SU-DHL-6 (cell line): ENCODE results near the gene NEK10.

Experiments used
- H2AFZ ChIP-seq: fragments of 200-600 bp; sonication (generic); 2 replicates; pipeline ENCODE4 v1.6.1; 2014; ENCODE audit warnings: low read depth, mild to moderate bottlenecking, moderate library complexity, mixed read lengths, antibody characterized with exemption, low read length; ENCODE audit not compliant: severe bottlenecking
- H3F3A ChIP-seq: fragments of 200-600 bp; shearing (Covaris generic); 2 replicates; pipeline ENCODE4 v1.6.0; 2016; ENCODE audit warnings: antibody characterized with exemption, mild to moderate bottlenecking; ENCODE audit not compliant: insufficient read depth
- H3K27ac ChIP-seq: fragments of 200-600 bp; sonication (generic); 2 replicates; pipeline ENCODE4 v1.5.1; 2016; ENCODE audit warnings: low read depth, mild to moderate bottlenecking, low read length, moderate library complexity, mixed read lengths
- H3K27me3 ChIP-seq: fragments of 200-600 bp; sonication (generic), shearing (Covaris generic); 2 replicates; pipeline ENCODE4 v1.6.0; 2014; ENCODE audit warnings: mild to moderate bottlenecking, low read length
- H3K36me3 ChIP-seq: fragments of 200-600 bp; sonication (generic); 2 replicates; pipeline ENCODE4 v1.6.1; 2014; ENCODE audit warnings: mild to moderate bottlenecking, low read length, mixed read lengths
- H3K4me2 ChIP-seq: fragments of 300-600, 200-600 bp; shearing (Covaris generic), sonication (generic); 2 replicates; pipeline ENCODE4 v1.6.0; 2014; ENCODE audit warnings: low read length, low read depth, mild to moderate bottlenecking; ENCODE audit not compliant: poor library complexity, severe bottlenecking
- H3K4me3 ChIP-seq: fragments of 200-600 bp; sonication (generic); 2 replicates; pipeline ENCODE4 v1.5.1; 2014; ENCODE audit warnings: antibody characterized with exemption, low read length, mild to moderate bottlenecking, mixed read lengths; ENCODE audit not compliant: insufficient read depth, poor library complexity, severe bottlenecking
- H3K79me2 ChIP-seq: fragments of 200-600 bp; sonication (generic); 2 replicates; pipeline ENCODE4 v1.6.1; 2014; ENCODE audit warnings: mild to moderate bottlenecking, low read length, moderate library complexity; ENCODE audit not compliant: insufficient read depth
- H3K9ac ChIP-seq: fragments of 200-600 bp; sonication (generic); 2 replicates; pipeline ENCODE4 v1.7.0; 2014; ENCODE audit warnings: mild to moderate bottlenecking, low read length
- H3K9me2 ChIP-seq: fragments of 200-600 bp; sonication (generic); replicated peaks from 2 replicates; pipeline ENCODE4 v1.6.1; 2014; ENCODE audit warnings: low read length; ENCODE audit not compliant: insufficient read depth
- H3K9me3 ChIP-seq: fragments of 200-600 bp; sonication (generic); 2 replicates; pipeline ENCODE4 v1.6.1; 2014; ENCODE audit warnings: low read length, mixed read lengths; ENCODE audit not compliant: insufficient read depth
- H4K20me1 ChIP-seq: fragments of 200-600 bp; sonication (generic); 2 replicates; pipeline ENCODE4 v1.6.1; 2014; ENCODE audit warnings: low read depth, mild to moderate bottlenecking, antibody characterized with exemption, low read length, moderate library complexity, mixed read lengths
- CTCF ChIP-seq: fragments of 200-600 bp; sonication (generic); IDR thresholded peaks from one replicate; pipeline ENCODE4 v1.5.1; 2017; ENCODE audit warnings: antibody characterized with exemption, mild to moderate bottlenecking, low read length, moderate library complexity; ENCODE audit not compliant: insufficient read depth, poor library complexity, severe bottlenecking
- EZH2phosphoT487 ChIP-seq: fragments of 200-600 bp; sonication (generic), shearing (Covaris generic); conservative IDR thresholded peaks from 2 replicates; pipeline ENCODE4 v1.6.1; 2018; ENCODE audit warnings: mild to moderate bottlenecking, antibody characterized with exemption, low read length, moderate library complexity, mixed read lengths

Gene NEK10

GRCh38 chr3:27194861-27195483 is 174.2 kb downstream of the NEK10 start:
- H3K4me2 ChIP-seq = no peak overlapping the region
- H3K36me3 ChIP-seq = no peaks in the 10 kb centered on the region
- TF ChIP-seq CTCF (no peak), EZH2phosphoT487 (no peak)
- no peaks in the 10 kb centered on the region for H3K79me2 ChIP-seq
- no peaks in the 10 kb centered on the region for H4K20me1 ChIP-seq
- no peaks in the 10 kb centered on the region for H3F3A ChIP-seq
- no peaks in the 10 kb centered on the region for H3K27me3 ChIP-seq
- H2AFZ ChIP-seq = no peak overlapping the region
- no peak overlapping the region for H3K4me3 ChIP-seq
- H3K9me3 ChIP-seq = no peaks in the 10 kb centered on the region
- no peak overlapping the region for H3K27ac ChIP-seq
- H3K9me2 ChIP-seq = no peaks in the 10 kb centered on the region
- H3K9ac ChIP-seq = no peak overlapping the region

GRCh38 chr3:27193056-27193455 is 176.1 kb downstream of the NEK10 start:
- no peaks in the 10 kb centered on the region for H3K79me2 ChIP-seq
- no peaks in the 10 kb centered on the region for H4K20me1 ChIP-seq
- H3K9me2 ChIP-seq = no peaks in the 10 kb centered on the region
- H3K27me3 ChIP-seq = no peaks in the 10 kb centered on the region
- no peak overlapping the region for H3K4me3 ChIP-seq
- TF ChIP-seq CTCF (no peak), EZH2phosphoT487 (no peak)
- no peak overlapping the region for H3K27ac ChIP-seq
- no peak overlapping the region for H3K4me2 ChIP-seq
- H2AFZ ChIP-seq = no peak overlapping the region
- H3K9ac ChIP-seq = no peak overlapping the region
- H3F3A ChIP-seq = no peaks in the 10 kb centered on the region
- no peaks in the 10 kb centered on the region for H3K36me3 ChIP-seq
- H3K9me3 ChIP-seq = no peaks in the 10 kb centered on the region

- Histone ChIP-seq H2AFZ (no peak overlapping the region), H3K9ac (no peak overlapping the region), H3K4me2 (no peak overlapping the region), H3K4me3 (no peak overlapping the region), H3K36me3 (no peaks in the 10 kb centered on the region), H3K9me2 (no peaks in the 10 kb centered on the region), H3K79me2 (no peaks in the 10 kb centered on the region), H3K27me3 (no peaks in the 10 kb centered on the region), H4K20me1 (no peaks in the 10 kb centered on the region), H3K9me3 (no peaks in the 10 kb centered on the region), H3F3A (no peaks in the 10 kb centered on the region), H3K27ac (no peak overlapping the region)
- no peak for TF ChIP-seq EZH2phosphoT487
- no peak for TF ChIP-seq CTCF
Measured at GRCh38 chr3:27186013-27186412, 183.2 kb downstream of the NEK10 start.
